ENCODE measurements around the gene ELMOD3.
"Not testable (repeated sequence)": the region's sequence is repeated elsewhere in the genome, so short reads cannot be mapped to it uniquely, and the experiment has no call there.

Gene ELMOD3

DNA sequence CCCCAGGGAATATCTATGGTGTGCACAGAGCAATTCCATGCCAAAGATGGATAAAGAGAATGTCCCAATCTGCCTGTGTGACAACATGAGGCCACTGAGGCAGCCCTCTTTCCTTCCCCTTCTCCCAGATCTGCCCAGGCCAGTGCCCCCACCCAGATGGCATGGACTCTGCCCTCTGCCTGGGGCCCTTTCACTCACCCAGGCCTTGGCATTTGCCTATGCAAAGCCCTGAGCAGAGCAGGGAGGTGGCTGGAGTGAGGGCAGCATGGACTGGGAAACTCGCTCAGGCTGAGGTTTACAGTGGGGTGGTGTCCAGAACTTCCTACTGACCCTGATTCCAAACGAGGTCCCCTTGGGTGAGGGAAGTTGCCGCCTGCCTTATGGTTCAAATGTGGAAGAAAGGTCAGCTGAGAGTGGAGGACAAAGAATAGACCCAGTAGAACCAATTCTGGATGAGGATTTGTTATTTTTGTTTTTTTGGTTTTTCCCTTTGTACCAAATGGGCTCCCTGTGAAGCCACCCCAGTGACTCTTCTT, 72.8 kb downstream of the ELMOD3 start:
- DNase-seq (ENCODE audit: low read depth in 2 of 2): no peak

DNA sequence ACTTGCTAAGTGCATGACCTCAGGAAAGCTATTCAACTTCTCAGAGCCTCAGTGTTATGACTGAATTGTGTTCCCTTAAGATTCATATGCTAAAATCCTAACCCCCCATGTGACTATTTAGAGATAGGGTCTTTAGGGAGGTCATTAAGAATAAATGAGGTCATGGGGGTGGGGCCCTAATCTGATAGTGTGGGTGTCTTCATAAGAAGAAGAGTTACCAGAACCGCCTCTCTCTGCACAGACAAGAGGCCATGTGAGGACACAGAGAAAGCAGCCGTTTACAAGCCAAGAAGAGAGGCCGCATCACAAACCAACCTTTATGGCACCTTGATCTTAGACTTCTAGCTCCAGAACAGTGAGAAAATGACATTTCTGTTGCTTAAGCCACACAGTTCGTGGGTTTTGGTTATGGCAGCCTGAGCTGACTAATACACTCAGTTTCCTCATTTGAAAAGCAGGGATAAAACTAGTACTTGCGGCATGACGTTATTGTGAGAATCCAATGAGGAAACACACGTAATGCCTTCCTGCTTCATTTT, 73.8 kb downstream of the ELMOD3 start:
- DNase-seq (ENCODE audit: low read depth in 2 of 2): no peak

GRCh38 chr2:85429213-85429923, 74.8 kb downstream of the ELMOD3 start:
- no peak for DNase-seq (ENCODE audit: low read depth in 2 of 2)

DNA sequence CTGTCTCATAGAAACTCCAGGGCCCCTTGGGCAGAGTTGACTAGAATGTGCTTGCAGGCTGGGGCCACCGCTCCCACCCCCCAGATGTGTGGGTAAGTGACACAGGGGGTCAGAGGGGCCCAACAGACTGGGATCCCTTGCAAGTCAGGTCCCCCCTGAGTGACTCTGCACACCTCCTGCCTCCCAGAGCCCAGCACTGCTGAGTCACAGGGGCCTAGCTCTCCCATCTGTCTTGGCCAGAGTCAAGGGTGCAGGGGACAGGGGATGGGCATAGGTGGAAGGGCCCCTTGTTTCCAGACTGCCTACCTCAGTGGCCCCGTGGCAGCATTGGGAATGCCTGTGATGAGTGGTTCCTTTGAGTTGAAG, 75.3 kb downstream of the ELMOD3 start:
- DNase-seq (ENCODE audit: low read depth in 2 of 2): no peak

DNA sequence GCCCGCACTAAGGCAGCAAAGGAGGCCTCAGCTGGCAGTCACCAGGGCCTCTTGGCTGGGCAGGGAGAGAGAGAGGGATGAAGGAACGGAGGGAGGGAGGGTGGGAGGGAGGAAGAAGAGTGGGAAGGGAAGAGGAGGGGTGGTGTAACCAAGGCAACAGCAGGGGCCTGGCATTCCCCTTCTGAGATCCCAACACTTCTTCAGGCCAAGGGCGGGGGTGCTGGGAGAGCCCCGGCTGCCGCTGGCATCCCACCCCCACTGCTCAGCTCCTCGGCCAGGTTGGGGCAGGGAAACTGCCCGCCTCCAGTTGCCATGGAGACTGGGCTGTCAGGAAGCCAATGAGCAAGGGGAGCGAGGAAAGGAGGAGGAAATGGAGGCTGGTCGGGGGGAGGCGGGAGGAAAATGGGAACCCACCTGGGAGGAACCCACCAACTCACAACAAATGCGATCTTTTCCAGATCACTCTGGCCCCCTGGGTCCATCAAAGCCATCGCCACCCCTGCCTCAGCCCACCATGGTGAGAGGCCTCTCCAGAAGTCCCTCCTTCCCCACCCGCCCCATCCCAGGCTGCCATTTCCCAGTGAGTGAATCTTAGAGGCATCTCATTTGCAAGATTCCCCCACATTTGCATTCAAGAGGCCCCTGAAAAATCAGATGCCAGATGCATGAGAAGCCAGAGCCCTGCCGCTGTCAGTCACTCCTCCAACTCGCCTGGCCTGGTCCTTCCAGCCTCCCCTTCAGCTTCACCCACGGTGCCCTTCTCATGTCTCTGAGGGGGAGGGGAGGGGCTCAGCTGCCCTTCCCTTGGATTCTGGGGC, 76.4 kb downstream of the ELMOD3 start:
- DNase-seq (ENCODE audit: low read depth in 2 of 2): no peak

DNA sequence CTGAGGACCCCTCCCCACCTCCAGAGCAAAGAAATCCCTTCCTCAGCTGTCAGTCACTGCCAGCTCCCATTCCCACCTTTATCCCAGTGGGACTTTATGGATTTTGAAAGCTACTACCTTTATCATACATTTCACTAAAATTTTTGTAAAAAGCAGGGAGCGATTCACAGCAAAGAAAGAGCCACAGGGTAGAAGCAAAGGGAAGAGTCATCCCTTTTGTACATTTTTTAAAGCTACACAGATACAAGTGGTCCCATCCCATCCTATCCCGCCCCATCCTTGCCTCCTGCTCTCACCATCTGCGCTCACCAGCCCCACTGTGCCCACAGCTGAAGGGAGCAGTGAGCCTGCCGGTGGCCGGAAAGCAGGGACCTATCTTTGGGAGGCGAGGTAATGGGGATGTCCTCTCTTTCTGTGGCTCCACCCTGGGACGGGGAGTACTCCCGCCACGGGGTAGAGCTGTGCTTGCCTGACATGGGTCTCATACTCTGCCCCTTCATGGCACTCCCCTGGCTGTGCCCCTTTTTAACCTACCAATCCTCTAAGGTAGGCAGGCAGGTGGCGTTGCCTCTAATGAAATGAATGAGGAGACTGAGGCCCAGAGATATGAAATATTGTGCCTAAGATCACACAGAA, 77.1 kb downstream of the ELMOD3 start:
- no peak for DNase-seq (ENCODE audit: low read depth in 2 of 2)

DNA sequence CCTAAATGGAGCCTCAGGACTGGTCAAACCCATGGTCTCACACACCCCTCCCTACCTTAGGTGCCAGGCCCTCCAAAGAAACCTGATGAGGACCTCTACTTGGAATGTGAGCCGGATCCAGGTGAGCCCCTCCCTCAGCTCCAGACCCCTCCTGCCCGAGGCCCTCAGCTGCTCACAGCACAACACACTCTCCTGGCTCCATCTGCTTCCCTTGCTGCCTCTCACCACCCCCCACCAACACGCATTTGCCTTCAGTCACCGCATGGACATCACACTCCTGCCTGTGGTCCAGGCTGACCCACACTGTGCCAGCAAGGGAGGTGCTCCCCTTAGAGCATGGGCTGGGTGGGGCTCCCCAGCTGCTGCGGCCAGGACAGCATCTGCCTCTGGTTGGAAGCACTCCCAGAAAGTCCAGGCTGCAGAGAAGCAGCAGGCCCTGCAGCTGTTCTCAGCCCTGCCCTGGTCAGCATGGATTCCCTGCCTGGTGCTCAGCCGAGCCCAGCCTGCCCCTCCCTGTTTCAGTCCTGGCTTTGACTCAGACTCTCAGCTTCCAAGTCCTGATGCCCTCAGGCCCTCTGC, 79.0 kb downstream of the ELMOD3 start:
- no peak for DNase-seq (ENCODE audit: low read depth in 2 of 2)

DNA sequence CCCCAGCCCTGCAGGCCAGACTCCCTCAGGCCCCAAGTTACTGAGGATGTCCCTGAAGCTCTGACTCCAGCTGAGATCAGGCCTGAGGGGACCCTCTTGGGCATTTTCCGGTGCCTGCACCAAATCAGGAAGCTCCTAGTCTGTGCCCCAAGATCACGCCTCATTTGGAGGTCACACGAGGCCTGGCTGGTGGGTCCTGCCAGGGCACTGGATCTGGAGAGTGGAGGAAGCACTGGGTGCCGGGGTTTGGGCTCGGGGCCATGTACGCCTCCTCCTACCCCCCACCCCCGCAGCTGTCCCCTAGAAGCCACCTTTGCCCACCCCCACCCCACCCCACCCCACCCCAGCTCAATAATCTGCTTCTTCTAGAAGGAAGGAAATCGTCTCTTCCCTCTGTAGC, 80.1 kb downstream of the ELMOD3 start:
- no peak for DNase-seq (ENCODE audit: low read depth in 2 of 2)

DNA sequence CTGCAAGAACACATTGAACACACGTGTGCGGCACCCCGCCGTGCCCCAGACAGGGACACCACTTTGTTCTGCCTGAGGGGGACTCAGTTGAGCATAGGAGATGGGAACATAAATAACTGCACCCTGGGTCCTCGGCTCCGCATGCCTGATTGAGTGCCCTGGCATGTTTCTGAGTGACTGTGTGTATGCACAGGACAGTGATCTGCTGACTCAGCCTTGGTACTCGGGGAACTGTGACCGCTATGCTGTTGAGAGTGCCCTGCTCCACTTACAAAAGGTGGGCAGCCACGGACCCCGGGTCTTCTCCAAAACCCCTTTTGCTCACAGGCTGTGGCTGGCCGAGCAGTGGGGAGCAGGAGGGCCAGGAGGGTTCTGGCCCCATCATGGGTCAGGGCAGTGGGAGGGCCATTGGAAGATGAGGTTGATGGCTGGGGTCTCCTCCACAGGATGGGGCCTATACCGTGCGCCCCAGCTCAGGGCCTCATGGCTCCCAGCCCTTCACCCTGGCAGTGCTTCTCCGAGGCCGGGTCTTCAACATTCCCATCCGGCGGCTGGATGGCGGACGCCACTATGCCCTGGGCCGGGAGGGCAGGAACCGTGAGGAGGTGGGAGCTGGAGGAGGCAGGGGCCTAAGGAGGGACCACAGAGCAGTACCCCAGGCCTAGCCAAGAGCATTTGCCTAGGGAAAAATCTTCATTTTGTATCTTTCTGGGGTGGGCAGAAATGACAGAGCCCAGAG, 80.8 kb downstream of the ELMOD3 start:
- DNase-seq (ENCODE audit: low read depth in 2 of 2): no peak

GRCh38 chr2:85435981-85436835, 81.6 kb downstream of the ELMOD3 start:
- DNase-seq (ENCODE audit: low read depth in 2 of 2): no peak

DNA sequence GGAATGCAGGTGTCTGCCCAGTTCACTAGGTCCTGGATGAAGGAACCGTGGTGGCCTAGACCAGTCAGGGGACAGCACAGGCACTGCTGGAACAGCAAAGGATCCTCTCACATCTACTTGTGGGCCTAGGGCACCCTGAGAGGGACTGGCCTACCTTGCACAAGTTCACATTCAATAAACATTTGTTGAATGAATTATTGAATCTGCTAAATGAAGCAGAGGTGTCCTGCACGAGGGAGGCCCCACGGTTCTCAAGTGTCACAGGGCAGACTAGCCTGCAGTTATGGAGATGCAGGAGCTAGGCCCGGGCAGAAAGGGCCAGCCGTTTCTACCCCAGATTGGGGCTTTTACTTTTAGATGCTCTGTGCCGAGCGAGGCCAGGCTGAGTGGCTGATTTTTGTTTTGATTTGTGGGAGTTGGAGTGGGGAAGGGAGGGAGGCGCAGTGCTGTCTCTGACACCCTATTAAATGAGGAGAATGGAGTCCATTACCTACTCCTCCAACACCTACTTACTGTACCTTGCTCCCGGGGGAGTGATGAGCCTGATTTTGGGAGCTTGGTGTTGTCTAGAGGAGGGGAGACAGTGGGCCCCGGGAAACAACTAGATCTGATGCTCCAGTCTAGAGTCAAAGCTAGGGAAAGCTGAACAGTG, 82.4 kb downstream of the ELMOD3 start:
- DNase-seq (ENCODE audit: low read depth in 2 of 2): no peak

DNA sequence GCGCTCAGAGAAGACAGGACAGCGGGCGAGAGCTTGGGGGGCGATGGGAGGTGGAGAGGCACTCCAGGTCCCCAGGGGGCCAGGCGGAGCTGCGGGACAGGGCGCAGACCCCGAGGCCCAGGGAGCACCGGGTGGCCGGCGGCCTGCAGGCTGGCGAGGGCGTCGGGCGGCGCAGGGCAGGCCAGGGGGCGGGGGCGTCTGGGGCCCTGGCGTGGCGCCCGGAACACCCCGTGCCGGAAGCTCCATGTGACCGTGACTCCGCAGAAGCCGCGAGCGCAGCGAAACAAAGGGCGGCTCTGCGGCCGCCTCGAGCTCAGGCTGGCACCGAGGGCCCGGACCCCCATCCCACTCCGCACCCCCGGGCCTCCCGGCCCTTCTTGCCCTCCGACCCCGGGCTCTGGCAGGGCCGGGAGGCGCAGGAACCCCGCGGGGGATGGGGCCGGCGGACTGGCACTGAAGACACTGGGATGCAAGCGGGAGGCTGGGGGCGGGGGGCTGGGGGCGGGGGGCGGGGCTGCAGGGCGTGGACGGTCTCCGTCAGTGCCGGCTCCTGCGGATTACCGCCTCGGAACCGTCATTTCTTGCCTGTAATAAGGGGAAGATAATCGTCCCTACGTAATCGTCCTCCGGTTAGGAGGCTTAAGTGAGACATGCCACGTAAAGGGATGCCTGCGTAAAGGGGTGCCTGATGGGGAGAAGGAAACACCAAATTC, 83.1 kb downstream of the ELMOD3 start:
- DNase-seq (ENCODE audit: low read depth in 2 of 2): peak; percentile 41 to 61

DNA sequence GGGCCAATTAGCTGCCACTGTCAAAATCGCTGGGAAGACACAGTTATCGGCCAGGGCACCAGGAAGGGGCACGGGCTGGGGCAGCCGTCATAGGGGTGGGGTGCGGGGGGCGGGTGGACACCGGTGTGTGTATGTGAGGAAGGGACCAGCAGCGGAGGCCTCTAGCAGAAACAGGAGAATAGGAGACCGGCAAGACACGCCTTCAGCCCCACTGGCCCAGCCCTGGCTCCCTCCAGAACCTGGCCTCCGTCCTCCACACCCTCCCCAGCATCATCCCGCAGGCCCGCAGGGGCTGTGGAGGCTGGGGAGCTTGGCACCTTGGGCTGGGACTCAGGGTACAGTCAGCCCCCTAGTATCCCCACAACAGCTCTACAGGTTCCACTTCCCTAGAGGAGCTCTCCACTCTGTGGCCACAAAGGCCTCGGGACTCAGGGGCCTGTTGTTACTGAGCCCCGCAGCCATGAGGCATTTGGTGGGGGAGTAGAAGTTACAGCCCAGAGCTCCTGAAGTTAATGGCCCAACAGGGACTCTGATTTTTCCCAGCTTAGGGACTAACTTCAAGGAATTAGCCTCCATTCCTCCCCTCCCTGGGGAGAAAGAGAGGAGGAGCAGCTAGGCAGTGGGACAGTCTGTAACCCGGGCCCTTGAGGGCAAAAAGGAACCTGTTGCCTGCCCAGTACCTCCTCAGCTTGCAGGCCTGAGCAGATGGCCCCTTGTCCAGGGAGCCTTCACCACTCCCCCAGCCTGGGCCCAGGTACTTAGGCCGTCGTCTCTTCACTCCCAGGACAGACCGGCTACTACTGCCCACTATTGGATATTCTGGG, 83.8 kb downstream of the ELMOD3 start:
- DNase-seq (ENCODE audit: low read depth in 2 of 2): no peak

DNA sequence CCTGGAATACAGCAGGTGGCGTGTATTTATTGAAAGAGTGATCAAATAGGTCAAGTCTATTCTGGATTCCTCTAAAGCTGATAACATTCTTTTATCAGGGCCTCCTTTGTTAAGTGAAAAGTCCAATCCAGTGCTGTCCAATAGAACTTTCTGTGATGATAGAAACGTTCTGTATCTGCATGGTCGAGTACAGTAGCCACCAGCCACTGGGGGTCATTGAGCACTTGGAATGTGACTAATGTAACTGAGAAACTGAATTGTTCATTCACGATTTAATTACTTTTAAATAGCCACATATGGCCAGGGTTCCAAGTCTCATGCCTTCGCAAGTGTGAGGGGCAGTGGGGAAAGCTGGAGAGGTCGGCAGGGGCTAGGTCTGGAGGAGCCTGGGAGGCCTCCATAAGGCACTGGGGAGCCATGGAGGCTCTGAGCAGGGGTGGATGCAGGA, 84.5 kb downstream of the ELMOD3 start:
- DNase-seq (ENCODE audit: low read depth in 2 of 2): no peak

- not testable (repeated sequence) for DNase-seq (ENCODE audit: low read depth in 2 of 2)
These were observed 85.0 kb downstream of the ELMOD3 start for GRCh38 chr2:85439569-85439968.

GRCh38 chr2:85439986-85440385, 85.4 kb downstream of the ELMOD3 start:
- no peak for DNase-seq (ENCODE audit: low read depth in 2 of 2)

- no peak for DNase-seq (ENCODE audit: low read depth in 2 of 2)
These were observed 86.2 kb downstream of the ELMOD3 start for GRCh38 chr2:85440729-85441128.
